Tibial artery (tissue), 4 donors: ENCODE measurements around the gene GATA5.

Experiments used
- DNase-seq, 2 donors: peaks; one replicate each; pipeline ENCODE4 v3.0.0-alpha.2; 2019
- H3K27ac ChIP-seq, 2 donors: fragments of 200-600 bp; sonication (generic) in 1 of 2; 1 replicate in 1 of 2; 2 replicates in 1 of 2; pipeline ENCODE4 v1.5.1; 2018 to 2019; ENCODE audit warnings: mild to moderate bottlenecking in 1 of 2
- H3K27me3 ChIP-seq, 2 donors: fragments of 200-600 bp; sonication (generic) in 1 of 2; one replicate each; pipeline versions ENCODE4 v1.5.1 to v1.6.0; 2016 to 2019
- H3K36me3 ChIP-seq, 3 donors: fragments of 200-600 bp; sonication (generic) in 2 of 3; one replicate each; pipeline ENCODE4 v1.5.1; 2016 to 2019; ENCODE audit warnings: mild to moderate bottlenecking in 2 of 3
- H3K4me1 ChIP-seq, 4 donors: fragments of 200-600 bp; sonication (generic) in 2 of 4; 1 replicate in 3 of 4; 2 replicates in 1 of 4; pipeline ENCODE4 v1.5.1; 2016 to 2019
- H3K4me3 ChIP-seq, 2 donors: fragments of 200-600 bp; sonication (generic) in 1 of 2; 1 replicate in 1 of 2; 2 replicates in 1 of 2; pipeline ENCODE4 v1.5.1; 2018 to 2019; ENCODE audit warnings: mild to moderate bottlenecking in 2 of 2
- H3K9me3 ChIP-seq, 3 donors: fragments of 200-600 bp; sonication (generic) in 1 of 3; one replicate each; pipeline ENCODE4 v1.5.1; 2016 to 2019
- CTCF ChIP-seq, 2 experiments: fragments of 200-600 bp in 1 of 2; fragments of 450-650 bp in 1 of 2; IDR thresholded peaks; one replicate each; pipeline ENCODE4 v1.5.1; 2017 to 2019; ENCODE audit warnings: antibody characterized with exemption in 2 of 2, mild to moderate bottlenecking in 1 of 2, moderate library complexity in 1 of 2
- intact Hi-C: fragments of 100-400 bp; cut with DNase I; formaldehyde crosslinking; loops from one replicate; pipeline ENCODE4 v1.15.0; 2023; ENCODE audit warnings: low total_unique reads

GATA5 gene

DNA sequence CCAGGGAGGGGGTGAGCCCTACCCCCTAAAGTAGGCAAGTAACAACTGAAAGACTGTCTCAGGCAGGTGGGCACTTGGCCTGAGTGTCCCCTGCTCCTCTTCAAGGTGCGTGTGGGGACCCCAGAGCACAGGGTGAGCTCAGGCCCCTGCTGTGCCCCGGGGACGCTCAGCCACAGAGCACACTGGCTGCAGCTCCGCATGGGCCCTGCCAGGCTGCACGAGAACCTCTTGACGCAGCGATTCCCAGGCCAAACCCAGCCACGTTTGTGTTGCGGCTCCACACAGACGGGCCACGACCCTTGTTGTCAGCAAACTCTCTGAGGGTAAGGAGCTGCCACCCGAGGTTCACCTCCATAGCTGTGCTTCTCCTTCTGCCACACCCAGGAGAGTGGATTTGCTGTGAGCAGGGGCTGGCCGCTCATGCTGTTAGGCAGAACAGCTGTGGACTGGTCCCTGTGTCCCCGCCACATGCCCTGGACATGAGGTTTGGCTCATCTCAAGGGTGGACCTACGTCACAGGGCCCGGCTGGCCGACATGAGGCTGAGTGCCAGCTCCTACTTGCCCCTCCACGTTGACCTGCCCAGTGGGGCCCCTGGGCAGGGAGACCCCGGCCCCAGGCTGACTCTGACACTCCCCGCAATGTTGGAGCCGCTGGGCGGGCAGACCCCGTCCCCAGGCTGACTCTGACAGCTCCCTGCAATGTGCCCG lies 29.7 kb upstream of the GATA5 start:
- Histone ChIP-seq H3K9me3 (no peaks in the 10 kb centered on the region), H3K36me3 (no peaks in the 10 kb centered on the region), H3K27me3 (peaks cover 0 to 29% of the 10 kb centered on the region in 2 donors), H3K27ac (no peak overlapping the region), H3K4me3 (no peak overlapping the region), H3K4me1 (no peaks in the 10 kb centered on the region)
- no peak for DNase-seq
- TF ChIP-seq CTCF (IDR thresholded peaks at IDR 0.05), result no peak
- intact Hi-C loops, result no loop called here

GRCh38 chr20:62504323-62504722 lies 28.5 kb upstream of the GATA5 start:
- no peak for DNase-seq
- Histone ChIP-seq H3K27me3 (peaks cover 0 to 33% of the 10 kb centered on the region in 2 donors), H3K27ac (no peak overlapping the region), H3K4me3 (no peak overlapping the region), H3K36me3 (no peaks in the 10 kb centered on the region), H3K4me1 (no peaks in the 10 kb centered on the region), H3K9me3 (no peaks in the 10 kb centered on the region)
- TF ChIP-seq CTCF (IDR thresholded peaks at IDR 0.05), result no peak
- intact Hi-C loops, result loop anchor here (5.0 kb wide), 1 partner anchor 113 kb away; no protein-coding TSS in a partner anchor

- Histone ChIP-seq H3K27me3 (peaks cover 0 to 39% of the 10 kb centered on the region in 2 donors), H3K4me3 (no peak overlapping the region), H3K4me1 (no peaks in the 10 kb centered on the region), H3K27ac (no peak overlapping the region), H3K9me3 (no peaks in the 10 kb centered on the region), H3K36me3 (no peaks in the 10 kb centered on the region)
- no peak for TF ChIP-seq CTCF (IDR thresholded peaks at IDR 0.05)
- no peak for DNase-seq
- intact Hi-C loops, result loop anchor here (5.0 kb wide), 1 partner anchor 114 kb away; no protein-coding TSS in a partner anchor
Measured at GRCh38 chr20:62503401-62504178, 27.8 kb upstream of the GATA5 start.

- H3K36me3 ChIP-seq, result no peaks in the 10 kb centered on the region
- no peak for TF ChIP-seq CTCF (IDR thresholded peaks at IDR 0.05)
- H3K4me1 ChIP-seq, result no peaks in the 10 kb centered on the region
- no peak for DNase-seq
- intact Hi-C loops, result loop anchor here (5.0 kb wide), 1 partner anchor 115 kb away; no protein-coding TSS in a partner anchor
- H3K9me3 ChIP-seq, result no peaks in the 10 kb centered on the region
- no peak overlapping the region for H3K27ac ChIP-seq
- no peak overlapping the region for H3K4me3 ChIP-seq
- H3K27me3 ChIP-seq, result peaks cover 0 to 35% of the 10 kb centered on the region in 2 donors
Measured at GRCh38 chr20:62502496-62503095, 26.8 kb upstream of the GATA5 start.

GRCh38 chr20:62501801-62502495 lies 26.2 kb upstream of the GATA5 start:
- DNase-seq, result no peak
- intact Hi-C loops, result loop anchor here (5.0 kb wide), 1 partner anchor 115 kb away; no protein-coding TSS in a partner anchor

More at GRCh38 chr20:62501801-62502495, 26.2 kb upstream of the GATA5 start:
- Histone ChIP-seq H3K9me3 (no peaks in the 10 kb centered on the region), H3K27me3 (peaks cover 0 to 39% of the 10 kb centered on the region in 2 donors), H3K27ac (no peak overlapping the region), H3K4me1 (peaks cover 0 to under 1% (median 0%) of the 10 kb centered on the region in 4 donors), H3K36me3 (no peaks in the 10 kb centered on the region), H3K4me3 (no peak overlapping the region)
- TF ChIP-seq CTCF (IDR thresholded peaks at IDR 0.05), result no peak
